WI38 (cell line): ENCODE results near the gene SOX10.

ENCODE experiments used
- H3K4me3 ChIP-seq: 2 replicates; pipeline ENCODE4 v1.5.1; 2011; ENCODE audit warnings: low read depth, mild to moderate bottlenecking, control low read depth, low read length
- CTCF ChIP-seq: IDR thresholded peaks from 2 replicates; pipeline ENCODE4 v1.5.1; 2012; ENCODE audit warnings: low read depth, mild to moderate bottlenecking, control low read depth, low read length

The SOX10 gene

GRCh38 chr22:37973271-37974170 is 10.8 kb downstream of the SOX10 start:
- H3K4me3 ChIP-seq = no peak overlapping the region
- no peak for TF ChIP-seq CTCF

- H3K4me3 ChIP-seq = no peak overlapping the region
- no peak for TF ChIP-seq CTCF
These were observed 11.8 kb downstream of the SOX10 start for GRCh38 chr22:37972527-37972926.

DNA sequence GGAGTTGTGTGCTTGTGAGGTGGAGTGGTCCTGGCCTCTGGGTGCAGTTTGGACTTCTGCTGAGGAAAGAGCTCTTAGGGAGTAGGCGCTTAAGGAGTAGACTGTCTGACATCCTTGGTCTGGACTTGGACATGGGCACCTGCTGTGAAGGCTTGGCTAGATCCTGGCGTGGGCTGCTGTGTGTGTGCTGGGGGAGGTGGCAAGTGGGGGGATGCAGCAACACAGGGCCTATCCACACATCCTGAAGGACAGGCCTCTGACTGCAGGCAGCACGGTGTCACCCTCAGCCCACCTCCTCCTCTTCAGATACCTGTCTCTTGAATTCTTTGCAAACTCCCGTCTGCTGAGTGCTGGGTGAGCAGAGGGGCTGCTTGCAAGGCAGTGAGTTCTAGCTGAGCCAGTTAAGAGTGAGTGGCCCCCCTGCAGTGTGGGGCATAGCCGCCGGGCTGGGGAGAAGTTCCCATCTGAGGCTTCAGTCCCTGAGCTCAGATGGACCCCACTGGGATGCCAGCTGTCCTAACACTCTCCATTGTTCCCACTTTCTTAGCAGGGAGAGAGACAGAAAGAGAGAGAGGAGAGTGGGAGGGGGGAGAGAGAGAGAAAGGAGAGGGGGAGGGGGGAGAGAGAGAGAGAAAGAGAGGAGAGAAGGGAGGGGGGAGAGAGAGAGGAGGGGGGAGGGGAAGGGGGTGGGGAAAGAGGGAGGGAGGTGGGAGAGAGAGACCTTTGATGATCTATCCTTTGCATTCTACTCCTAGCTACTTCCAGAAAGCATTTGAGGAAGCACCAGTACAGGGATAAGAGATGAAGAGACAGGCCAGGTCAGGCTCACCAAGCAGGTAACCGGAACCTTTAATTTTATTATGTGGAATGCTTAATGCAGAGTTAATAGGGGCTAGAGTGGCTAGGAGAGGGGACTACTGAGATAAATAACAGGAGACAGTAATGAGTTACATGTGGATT is 12.6 kb downstream of the SOX10 start:
- H3K4me3 ChIP-seq = no peak overlapping the region
- no peak for TF ChIP-seq CTCF

- H3K4me3 ChIP-seq = no peak overlapping the region
- no peak for TF ChIP-seq CTCF
These were observed 13.5 kb downstream of the SOX10 start for GRCh38 chr22:37970864-37971263.

GRCh38 chr22:37968452-37969251 is 15.7 kb downstream of the SOX10 start:
- TF ChIP-seq CTCF = no peak
- H3K4me3 ChIP-seq = no peak overlapping the region

GRCh38 chr22:37967637-37968451 is 16.5 kb downstream of the SOX10 start:
- no peak overlapping the region for H3K4me3 ChIP-seq
- TF ChIP-seq CTCF = no peak
